Adipose tissue (tissue), 3 donors: Measurements from ENCODE around the gene SPATA31A3. TPM values are rescaled to one million over a fixed set of nuclear protein-coding genes. Genes with fewer than 3 reads are reported as not detected.
"Not testable (repeated sequence)": the region's sequence is repeated elsewhere in the genome, so short reads cannot be mapped to it uniquely, and the experiment has no call there.

ENCODE experiments used
- H3K27ac ChIP-seq: one replicate; pipeline ENCODE4 v1.5.1; 2013; ENCODE audit warnings: low read depth, low read length
- WGBS, 3 donors: extraction: QIAGEN DNeasy Blood & Tissue Kit; methylation state at CpG; one replicate each; pipeline ENCODE4 v1.1.7; 2013; 5-methylcytosine and 5-hydroxymethylcytosine counted together
- polyA plus RNA-seq, 3 donors: library from polyadenylated mRNA; stranded (reverse); fragments of 200-250 nt; gene quantifications; one replicate each; pipeline ENCODE4 v1.2.3, GENCODE V29; 2013
- donor health status: healthy with polysubstance abuse.
- donor health status: Bipolar disorder and iron deficiency.
- donor health status: healthy.

Gene SPATA31A3
- not detected for polyA plus RNA-seq

- not testable (repeated sequence) for H3K27ac ChIP-seq
- no CpG with 5 or more reads among the region's 7 CpGs for WGBS, 3 donors
These were observed at the start of gene SPATA31A3 for GRCh38 chr9:66992450-66992849. SPATA31A3 (minus strand) TSS chr9:66992550; CDS start chr9:66992521, 29 bp downstream.

GRCh38 chr9:66952576-66952975, 39.8 kb downstream of the SPATA31A3 start:
- WGBS, 3 donors = 93 to 99% (median 99%) methylated on average over 9 to 11 of the region's 11 CpGs
- not testable (repeated sequence) for H3K27ac ChIP-seq

- not testable (repeated sequence) for H3K27ac ChIP-seq
- 29 to 51% (median 42%) methylated on average over 4 to 5 of the region's 5 CpGs for WGBS, 3 donors
These were observed 49.8 kb downstream of the SPATA31A3 start for GRCh38 chr9:66942400-66943155.

- 36 to 67% (median 43%) methylated on average over 1 of the region's 2 CpGs for WGBS, 3 donors
- H3K27ac ChIP-seq = not testable (repeated sequence)
These were observed 52.2 kb downstream of the SPATA31A3 start for GRCh38 chr9:66939878-66940830.

- WGBS, 3 donors = 64 to 77% (median 75%) methylated on average over 4 of the region's 5 CpGs
- H3K27ac ChIP-seq = not testable (repeated sequence)
These were observed 54.0 kb downstream of the SPATA31A3 start for GRCh38 chr9:66938322-66938721.

- not testable (repeated sequence) for H3K27ac ChIP-seq
- 71 to 92% methylated on average over 1 to 3 of the region's 3 CpGs; no CpG with 5 or more reads in 1 of the 3 donors for WGBS, 3 donors
These were observed 54.7 kb downstream of the SPATA31A3 start for GRCh38 chr9:66937662-66938061.

Other genes starting within 250 kb of the SPATA31A3 start
- 1 to 10 TPM in 2 of 3 donors, under 1 TPM in 1; 0.94 to 1.4 (median 1.3) TPM for gene ZNF658, start 91.8 kb downstream of the SPATA31A3 start, polyA plus RNA-seq